ENCODE data around the gene PCDHGA12.

DNA sequence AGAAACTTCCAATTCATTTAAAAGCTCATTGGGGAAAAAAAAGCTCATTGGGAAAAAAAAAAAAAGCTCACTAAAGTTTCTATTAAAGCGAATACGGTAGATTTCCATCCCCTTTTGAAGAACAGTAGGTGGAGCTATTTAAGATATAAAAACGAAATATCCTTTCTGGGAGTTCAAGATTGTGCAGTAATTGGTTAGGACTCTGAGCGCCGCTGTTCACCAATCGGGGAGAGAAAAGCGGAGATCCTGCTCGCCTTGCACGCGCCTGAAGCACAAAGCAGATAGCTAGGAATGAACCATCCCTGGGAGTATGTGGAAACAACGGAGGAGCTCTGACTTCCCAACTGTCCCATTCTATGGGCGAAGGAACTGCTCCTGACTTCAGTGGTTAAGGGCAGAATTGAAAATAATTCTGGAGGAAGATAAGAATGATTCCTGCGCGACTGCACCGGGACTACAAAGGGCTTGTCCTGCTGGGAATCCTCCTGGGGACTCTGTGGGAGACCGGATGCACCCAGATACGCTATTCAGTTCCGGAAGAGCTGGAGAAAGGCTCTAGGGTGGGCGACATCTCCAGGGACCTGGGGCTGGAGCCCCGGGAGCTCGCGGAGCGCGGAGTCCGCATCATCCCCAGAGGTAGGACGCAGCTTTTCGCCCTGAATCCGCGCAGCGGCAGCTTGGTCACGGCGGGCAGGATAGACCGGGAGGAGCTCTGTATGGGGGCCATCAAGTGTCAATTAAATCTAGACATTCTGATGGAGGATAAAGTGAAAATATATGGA, at the start of gene PCDHGA12:
- TF ChIP-seq EZH2phosphoT487 (IDR thresholded peaks at IDR 0.05; ENCODE audit: insufficient read depth, low read depth): no peak
- no peak for TF ChIP-seq EZH2 (IDR thresholded peaks at IDR 0.05; ENCODE audit: insufficient read depth, poor library complexity, severe bottlenecking)

All from GM23248 (cell line).